Common myeloid progenitor, CD34-positive (primary cell): ENCODE data around the gene SUSD4.
"Not testable (repeated sequence)": the region's sequence is repeated elsewhere in the genome, so short reads cannot be mapped to it uniquely, and the experiment has no call there.

ENCODE experiments used
- CTCF ChIA-PET: fragments of 350-600 bp; sonication (Branson Sonifier 250); formaldehyde crosslinking; loops from one replicate; lab custom pipeline; 2021; ENCODE audit warnings: antibody characterized with exemption; lab: Charles Lee
- POLR2A ChIA-PET: fragments of 350-600 bp; sonication (Branson Sonifier 250); formaldehyde crosslinking; loops from one replicate; lab custom pipeline; 2021; ENCODE audit warnings: antibody characterized with exemption; lab: Charles Lee
- DNase-seq, 3 donors: peaks; one replicate each; pipeline versions ENCODE4 v3.0.0 to v3.0.0-alpha.2; 2013
- H3K27ac ChIP-seq, 2 experiments: 1 replicate in 1 of 2; 2 replicates in 1 of 2; pipeline ENCODE4 v1.7.0; 2013; ENCODE audit warnings: inconsistent platforms in 2 of 2, low read length in 2 of 2, mild to moderate bottlenecking in 2 of 2, low read depth in 1 of 2, moderate library complexity in 1 of 2; ENCODE audit not compliant: severe bottlenecking in 2 of 2, insufficient read depth in 1 of 2, poor library complexity in 1 of 2
- H3K27me3 ChIP-seq, 5 experiments: replicated peaks in 2 of 5; 1 replicate in 3 of 5; 2 replicates in 2 of 5; pipeline versions ENCODE4 v1.6.1 to v1.7.0; 2013; ENCODE audit warnings: low read length in 4 of 5, mild to moderate bottlenecking in 2 of 5, moderate library complexity in 2 of 5, inconsistent platforms in 1 of 5; ENCODE audit not compliant: insufficient read depth in 5 of 5, control insufficient read depth in 4 of 5
- H3K36me3 ChIP-seq, 4 experiments: 1 replicate in 2 of 4; 2 replicates in 2 of 4; pipeline versions ENCODE4 v1.6.1 to v1.7.0; 2013; ENCODE audit warnings: low read length in 3 of 4, control low read depth in 1 of 4, mild to moderate bottlenecking in 1 of 4; ENCODE audit not compliant: control insufficient read depth in 4 of 4, insufficient read depth in 4 of 4
- H3K4me1 ChIP-seq, 4 experiments: 1 replicate in 3 of 4; 2 replicates in 1 of 4; pipeline versions ENCODE4 v1.6.1 to v1.7.1; 2013; ENCODE audit warnings: low read length in 3 of 4, mild to moderate bottlenecking in 3 of 4, control low read depth in 1 of 4, inconsistent platforms in 1 of 4, moderate library complexity in 1 of 4; ENCODE audit not compliant: control insufficient read depth in 4 of 4, insufficient read depth in 4 of 4; ENCODE audit errors: control extremely low read depth in 1 of 4
- H3K4me3 ChIP-seq, 7 experiments: 1 replicate in 4 of 7; 2 replicates in 3 of 7; pipeline versions ENCODE4 v1.5.1 to v1.7.0; 2013; ENCODE audit warnings: mild to moderate bottlenecking in 7 of 7, low read length in 6 of 7, moderate library complexity in 6 of 7, inconsistent platforms in 2 of 7, low read depth in 2 of 7, control low read depth in 1 of 7; ENCODE audit not compliant: insufficient read depth in 4 of 7, control insufficient read depth in 1 of 7; ENCODE audit errors: extremely low read depth in 1 of 7
- H3K9me3 ChIP-seq, 5 experiments: 1 replicate in 4 of 5; 2 replicates in 1 of 5; pipeline versions ENCODE4 v1.6.1 to v1.7.1; 2013; ENCODE audit warnings: low read length in 4 of 5, mild to moderate bottlenecking in 2 of 5, inconsistent platforms in 1 of 5, low read depth in 1 of 5, moderate library complexity in 1 of 5; ENCODE audit not compliant: control insufficient read depth in 4 of 5, insufficient read depth in 2 of 5; ENCODE audit errors: control extremely low read depth in 1 of 5
- WGBS: methylation state at CpG from one replicate; pipeline ENCODE4 v1.1.5; 2013; ENCODE audit not compliant: insufficient coverage; 5-methylcytosine and 5-hydroxymethylcytosine counted together

Gene SUSD4

GRCh38 chr1:223402790-223403142 is 38.8 kb upstream of the SUSD4 start:
- H3K9me3 ChIP-seq, result peaks cover 0 to 4% (median 0%) of the 10 kb centered on the region in 5 experiments
- H3K4me3 ChIP-seq, result no peak overlapping the region
- POLR2A ChIA-PET, result no interaction called here
- H3K27me3 ChIP-seq, result no peaks in the 10 kb centered on the region
- CTCF ChIA-PET, result no interaction called here
- no peak overlapping the region for H3K27ac ChIP-seq
- no peak for DNase-seq
- H3K36me3 ChIP-seq, result no peaks in the 10 kb centered on the region
- no peaks in the 10 kb centered on the region for H3K4me1 ChIP-seq
- WGBS, result 86% methylated on average over 1 of the region's 2 CpGs

DNA sequence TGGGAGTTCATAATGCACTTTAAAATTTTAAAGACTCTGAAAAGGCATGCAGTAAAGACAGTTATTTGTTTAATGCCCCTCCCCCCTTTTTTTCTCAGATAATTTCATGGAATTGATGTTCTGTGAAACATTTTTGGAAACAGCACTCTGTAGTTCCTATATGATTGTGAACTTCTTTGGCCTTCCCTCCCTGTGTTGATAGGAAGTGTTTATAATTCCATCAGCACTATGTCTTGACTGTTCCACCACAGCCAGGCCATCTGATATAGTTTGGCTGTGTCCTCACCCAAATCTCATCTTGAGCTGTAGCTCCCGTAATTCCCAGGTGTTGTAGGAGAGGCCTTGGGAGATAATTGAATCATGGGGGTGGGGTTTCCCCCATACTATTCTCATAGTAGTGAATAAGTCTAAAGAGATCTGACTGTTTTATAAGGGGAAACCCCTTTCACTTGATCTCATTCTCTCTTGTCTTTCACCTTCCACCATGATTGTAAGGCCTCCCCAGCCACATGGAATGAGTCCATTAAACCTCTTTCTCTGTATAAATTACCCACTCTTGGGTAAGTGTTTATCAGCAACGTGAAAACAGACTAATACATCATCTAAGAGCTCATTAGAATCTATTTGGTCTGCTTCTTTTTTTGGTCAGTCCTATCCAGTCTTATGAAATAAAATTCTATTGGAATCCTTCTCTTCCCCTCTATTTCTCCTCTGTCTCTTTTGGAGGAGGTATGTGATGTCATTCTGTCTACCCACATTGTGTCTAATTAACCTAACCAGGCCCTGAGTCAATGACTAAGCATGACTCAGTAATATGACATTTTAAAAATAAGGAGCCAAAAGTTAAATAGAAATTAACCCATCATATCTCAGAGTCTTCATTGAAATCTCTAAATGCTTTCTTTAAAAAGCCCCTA is 38.2 kb upstream of the SUSD4 start:
- no CpG with 5 or more reads among the region's 2 CpGs for WGBS
- ChIA-PET POLR2A (no interaction called here), CTCF (no interaction called here)
- peaks cover 0 to 4% (median 0%) of the 10 kb centered on the region in 5 experiments for H3K9me3 ChIP-seq
- H3K4me3 ChIP-seq, result no peak overlapping the region
- no peaks in the 10 kb centered on the region for H3K27me3 ChIP-seq
- no peak overlapping the region for H3K27ac ChIP-seq
- no peaks in the 10 kb centered on the region for H3K36me3 ChIP-seq
- peak; percentile 16 to 61 (median 50) for DNase-seq
- H3K4me1 ChIP-seq, result no peaks in the 10 kb centered on the region

GRCh38 chr1:223399393-223399792 is 35.4 kb upstream of the SUSD4 start:
- H3K27me3 ChIP-seq, DNase-seq, H3K4me1 ChIP-seq, H3K9me3 ChIP-seq, H3K27ac ChIP-seq, POLR2A ChIA-PET, H3K4me3 ChIP-seq, CTCF ChIA-PET, H3K36me3 ChIP-seq: not testable (repeated sequence)
- no CpG with 5 or more reads among the region's 6 CpGs for WGBS

- peaks cover 10 to 54% (median 20%) of the 10 kb centered on the region in 5 experiments for H3K27me3 ChIP-seq
- ChIA-PET POLR2A (no interaction called here), CTCF (no interaction called here)
- no peak for DNase-seq
- peaks cover 0 to 5% (median 1%) of the 10 kb centered on the region in 5 experiments for H3K9me3 ChIP-seq
- H3K36me3 ChIP-seq, result no peaks in the 10 kb centered on the region
- no peak overlapping the region for H3K27ac ChIP-seq
- peaks cover 0 to 8% (median 4%) of the 10 kb centered on the region in 4 experiments for H3K4me1 ChIP-seq
- WGBS, result 95% methylated on average over 13 of the region's 13 CpGs
- H3K4me3 ChIP-seq, result no peak overlapping the region
These were observed 30.7 kb upstream of the SUSD4 start for GRCh38 chr1:223394706-223395105.

DNA sequence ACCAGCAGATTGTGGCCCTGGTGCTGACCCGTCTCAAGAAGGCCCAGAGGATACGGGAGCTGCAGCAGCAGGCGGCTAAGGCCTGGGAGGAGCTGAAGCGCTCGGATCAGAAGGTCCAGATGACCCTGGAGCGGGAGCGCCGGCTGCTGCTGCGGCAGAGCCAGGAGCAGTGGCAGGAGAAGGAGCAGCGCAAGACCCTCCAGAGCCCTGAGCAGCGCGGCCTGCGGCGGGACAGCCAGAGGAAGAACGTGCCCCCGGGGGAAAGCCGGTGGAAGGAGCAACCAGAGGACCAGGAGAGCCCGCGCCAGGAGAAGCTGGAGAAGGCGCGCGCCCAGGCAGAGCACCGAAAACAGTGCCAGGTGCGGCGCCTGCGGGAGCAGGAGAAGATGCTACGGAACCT is 30.3 kb upstream of the SUSD4 start:
- DNase-seq, result no peak
- H3K27ac ChIP-seq, result no peak overlapping the region
- ChIA-PET POLR2A (no interaction called here), CTCF (no interaction called here)
- H3K36me3 ChIP-seq, result no peaks in the 10 kb centered on the region
- H3K9me3 ChIP-seq, result peaks cover 0 to 5% (median 1%) of the 10 kb centered on the region in 5 experiments
- no peak overlapping the region for H3K4me3 ChIP-seq
- WGBS, result 96% methylated on average over 25 of the region's 27 CpGs
- peaks cover 10 to 57% (median 20%) of the 10 kb centered on the region in 5 experiments for H3K27me3 ChIP-seq
- peaks cover 0 to 8% (median 4%) of the 10 kb centered on the region in 4 experiments for H3K4me1 ChIP-seq

- WGBS, result 18% methylated on average over 60 of the region's 73 CpGs
These were observed 29.6 kb upstream of the SUSD4 start, which contains the start of gene CCDC185 for GRCh38 chr1:223393275-223394214. CCDC185 (plus strand) TSS chr1:223393415; CDS start chr1:223393476, 61 bp downstream.

More at GRCh38 chr1:223393275-223394214, 29.6 kb upstream of the SUSD4 start, which contains the start of gene CCDC185:
- ChIA-PET CTCF (no interaction called here), POLR2A (no interaction called here)
- Histone ChIP-seq H3K9me3 (peaks cover 0 to 5% (median 1%) of the 10 kb centered on the region in 5 experiments), H3K27me3 (peaks cover 10 to 60% (median 20%) of the 10 kb centered on the region in 5 experiments), H3K27ac (no peak within 1 kb of the TSS), H3K4me1 (peaks cover 0 to 8% (median 4%) of the 10 kb centered on the region in 4 experiments), H3K4me3 (peak within 1 kb of the TSS in 4 of 7 experiments; percentile 23 to 45 (median 30)), H3K36me3 (no peaks in the 10 kb centered on the region)
- DNase-seq, result peak in 2 of 3 donors; percentile 7 to 16
